Activated CD4-positive, alpha-beta memory T cell treated with anti-CD3 and anti-CD28 coated beads, Interleukin-2, amount 10 ng/mL, durations not matched to agents 7 days and 5 days (primary cell): ENCODE results near the gene TCF15. TPM values are rescaled to one million over a fixed set of nuclear protein-coding genes. Genes with fewer than 3 reads are reported as not detected.

Experiments
- CTCF ChIA-PET: fragments of 350-600 bp; sonication (Branson Sonifier 250); formaldehyde crosslinking; loops from one replicate; lab custom pipeline; 2021; ENCODE audit warnings: antibody characterized with exemption, inconsistent platforms; lab: Charles Lee
- POLR2A ChIA-PET: fragments of 350-600 bp; sonication (Branson Sonifier 250); formaldehyde crosslinking; loops from one replicate; lab custom pipeline; 2021; ENCODE audit warnings: antibody characterized with exemption; lab: Charles Lee
- DNase-seq: peaks from one replicate; pipeline ENCODE4 v3.0.0-alpha.2; 2020
- H3K27ac Mint-ChIP-seq: one replicate; pipeline ENCODE4 v1.8.0; 2021; ENCODE audit warnings: mild to moderate bottlenecking, mixed read lengths
- H3K27me3 Mint-ChIP-seq: one replicate; pipeline ENCODE4 v1.8.0; 2021; ENCODE audit warnings: mixed read lengths
- H3K36me3 Mint-ChIP-seq: one replicate; pipeline ENCODE4 v1.8.0; 2021; ENCODE audit warnings: low read depth, mixed read lengths
- H3K4me1 Mint-ChIP-seq: one replicate; pipeline ENCODE4 v1.8.0; 2021; ENCODE audit warnings: mixed read lengths
- H3K4me3 Mint-ChIP-seq: one replicate; pipeline ENCODE4 v1.8.0; 2021; ENCODE audit warnings: mild to moderate bottlenecking, mixed read lengths
- H3K9me3 Mint-ChIP-seq: one replicate; pipeline ENCODE4 v1.8.0; 2021; ENCODE audit warnings: mixed read lengths
- total RNA-seq, 2 experiments: library from RNA; stranded (reverse); gene quantifications; one replicate each; pipeline ENCODE4 v1.2.3, GENCODE V29; 2021

The TCF15 gene, protein sequence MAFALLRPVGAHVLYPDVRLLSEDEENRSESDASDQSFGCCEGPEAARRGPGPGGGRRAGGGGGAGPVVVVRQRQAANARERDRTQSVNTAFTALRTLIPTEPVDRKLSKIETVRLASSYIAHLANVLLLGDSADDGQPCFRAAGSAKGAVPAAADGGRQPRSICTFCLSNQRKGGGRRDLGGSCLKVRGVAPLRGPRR
- not detected for total RNA-seq

DNA sequence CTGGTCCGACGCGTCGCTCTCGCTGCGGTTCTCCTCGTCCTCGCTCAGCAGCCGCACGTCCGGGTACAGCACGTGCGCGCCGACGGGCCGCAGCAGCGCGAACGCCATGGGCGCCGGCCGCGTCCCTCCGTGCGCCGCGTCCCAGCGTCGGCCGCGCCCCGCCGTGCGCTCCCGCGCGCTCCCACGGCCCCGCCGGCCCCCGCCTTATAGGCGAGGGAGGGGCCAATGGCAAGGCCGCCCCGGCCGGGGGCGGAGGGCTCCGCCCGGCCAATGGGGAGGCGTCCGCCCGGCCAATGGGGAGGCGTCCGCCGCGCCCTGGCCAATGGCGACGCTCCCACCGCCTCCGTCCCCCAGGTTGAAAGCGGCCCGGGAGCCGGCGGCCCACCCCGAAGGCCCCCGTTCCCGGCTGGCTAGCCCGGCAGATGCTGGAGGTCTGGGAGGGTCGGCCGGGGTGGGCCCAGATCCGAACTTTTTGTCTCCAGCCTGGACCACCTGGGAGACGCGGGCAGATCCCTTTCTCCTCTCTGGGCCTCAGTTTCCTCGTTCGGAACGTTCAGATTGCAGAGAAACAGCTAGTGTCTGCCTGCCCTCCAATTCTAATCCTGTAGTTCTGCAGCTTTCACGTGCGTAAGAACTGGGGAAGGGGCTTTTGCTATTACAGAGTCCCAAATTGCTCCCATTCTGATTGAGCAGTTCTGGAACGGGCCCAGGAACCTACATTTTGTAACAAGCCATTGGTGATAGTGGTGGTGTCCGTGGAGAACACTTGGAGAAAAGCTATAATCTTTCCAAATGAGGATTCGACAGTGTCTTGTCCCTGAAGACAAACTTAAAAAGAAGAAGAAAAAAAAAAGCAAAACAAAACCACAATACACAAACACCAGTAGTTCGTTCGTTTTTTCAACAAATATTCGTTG is at the start of gene TCF15:
Gene TCF15, minus strand, starts transcription at position 180 of the 917 bp plus-strand sequence. Its CDS starts 72 bp downstream, at position 108.
- Mint-ChIP-seq H3K36me3 (no peaks in the 10 kb centered on the region), H3K27ac (no peak within 1 kb of the TSS), H3K4me3 (no peak within 1 kb of the TSS), H3K9me3 (no peaks in the 10 kb centered on the region), H3K4me1 (peaks cover 3% of the 10 kb centered on the region), H3K27me3 (peaks cover 58% of the 10 kb centered on the region)
- ChIA-PET CTCF (interaction anchor here (1.5 kb wide), 1 partner anchor 7 kb away, joined by 4 read pairs; no protein-coding TSS in a partner anchor), POLR2A (no interaction called here)
- no peak for DNase-seq

DNA sequence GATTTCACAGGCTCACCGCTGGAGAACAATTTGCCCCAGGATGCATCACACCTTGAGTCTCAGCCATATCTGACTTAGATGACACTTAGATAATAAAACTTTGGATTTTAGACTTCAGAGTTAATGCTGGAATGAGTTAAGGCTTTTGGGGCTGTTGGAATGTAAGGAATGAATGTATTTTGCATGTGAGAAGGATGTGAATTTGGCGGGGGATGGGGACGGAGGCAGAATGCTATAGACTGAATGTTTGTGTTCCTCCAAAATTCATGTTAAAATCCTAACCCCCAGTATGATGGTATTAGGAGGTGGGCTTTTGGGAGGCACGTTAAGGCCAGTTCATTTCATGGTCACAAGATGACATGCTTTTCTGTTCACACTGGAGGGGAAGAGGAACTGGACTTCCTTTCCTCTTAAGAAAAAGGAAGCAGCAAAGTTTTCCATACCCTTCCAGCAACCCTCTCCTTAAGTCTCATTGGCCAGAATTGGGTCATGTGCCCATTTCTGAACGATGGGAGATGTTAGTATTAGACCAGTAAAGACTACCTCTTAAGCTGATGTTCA is 48.7 kb upstream of the TCF15 start:
- Mint-ChIP-seq H3K36me3 (no peaks in the 10 kb centered on the region), H3K4me1 (peaks cover 5% of the 10 kb centered on the region), H3K27me3 (peaks cover 53% of the 10 kb centered on the region), H3K27ac (no peak overlapping the region), H3K9me3 (no peaks in the 10 kb centered on the region), H3K4me3 (no peak overlapping the region)
- POLR2A ChIA-PET = no interaction called here
- no peak for DNase-seq
- CTCF ChIA-PET = no interaction called here

DNA sequence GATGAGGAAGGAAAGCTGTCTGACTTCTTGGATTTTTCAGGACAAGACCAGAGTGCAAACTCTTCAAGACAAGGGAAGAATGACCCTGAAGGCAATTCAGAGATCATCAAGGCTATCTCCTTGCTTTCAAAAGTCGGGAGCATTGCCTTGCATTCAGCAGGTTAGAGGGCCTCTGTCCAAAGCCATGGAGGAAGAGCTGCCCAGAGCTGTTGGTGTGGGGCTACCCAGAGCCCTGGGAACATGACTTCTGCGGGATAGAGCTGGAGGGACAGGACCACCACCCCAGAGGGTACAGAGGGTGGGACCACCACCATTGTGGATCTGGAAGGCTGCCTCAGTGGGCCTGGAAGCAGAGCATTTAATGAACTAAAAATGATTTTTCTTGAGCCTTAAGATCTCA is 48.1 kb upstream of the TCF15 start:
- ChIA-PET CTCF (interaction anchor here (1.0 to 2.4 kb wide), 2 partner anchors 9 to 13 kb away, joined by 4 to 11 read pairs; no protein-coding TSS in a partner anchor), POLR2A (no interaction called here)

DNA sequence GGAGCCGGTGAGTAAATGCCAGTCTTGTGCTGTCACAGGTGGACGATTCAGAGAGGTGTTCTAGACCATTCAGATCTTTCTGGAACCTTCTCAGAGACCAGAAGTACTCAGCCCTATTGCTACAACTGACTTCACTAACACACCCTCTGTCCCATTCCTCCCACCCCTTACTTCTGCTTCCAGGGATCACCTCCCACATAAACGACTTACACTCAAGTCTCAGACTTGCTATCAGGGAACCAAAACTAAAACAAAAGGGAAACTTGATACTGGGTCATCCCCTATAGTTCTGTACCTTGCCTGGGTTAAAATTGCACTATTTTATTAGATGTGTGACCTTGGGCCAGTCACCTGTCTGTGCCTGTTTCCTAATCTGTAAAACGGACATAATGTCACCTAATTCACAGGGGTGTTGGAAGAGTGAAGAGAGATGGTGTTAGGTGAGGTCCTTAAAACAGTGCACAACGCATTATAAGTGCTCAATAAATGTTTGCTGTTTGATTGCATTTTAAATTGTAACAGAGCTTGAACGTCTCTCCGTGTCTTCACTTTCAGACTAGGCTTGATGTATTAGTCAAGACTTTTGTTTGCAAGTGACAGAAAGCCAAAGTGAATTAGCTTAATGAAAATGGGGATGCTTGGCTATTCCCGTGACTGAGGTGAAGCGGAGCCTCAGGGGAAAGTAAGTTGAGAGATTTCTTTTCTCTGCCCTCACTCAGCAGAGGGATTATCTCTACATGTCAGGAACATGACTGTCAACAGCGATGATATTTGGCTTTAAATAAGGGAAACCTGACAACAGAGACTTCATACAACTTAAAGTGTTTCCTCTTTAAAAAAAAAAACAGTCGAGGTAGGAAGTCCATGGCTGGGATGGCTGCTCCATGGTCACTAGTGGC is 45.9 kb upstream of the TCF15 start:
- peaks cover 34% of the 10 kb centered on the region for H3K27me3 Mint-ChIP-seq
- H3K4me3 Mint-ChIP-seq = no peak overlapping the region
- ChIA-PET CTCF (interaction anchor here (0.6 to 2.4 kb wide), 3 partner anchors 11 to 151 kb away, joined by 3 to 11 read pairs (median 6); no protein-coding TSS in a partner anchor), POLR2A (no interaction called here)
- no peaks in the 10 kb centered on the region for H3K9me3 Mint-ChIP-seq
- no peaks in the 10 kb centered on the region for H3K36me3 Mint-ChIP-seq
- no peak for DNase-seq
- H3K27ac Mint-ChIP-seq = no peak overlapping the region
- peaks cover 18% of the 10 kb centered on the region for H3K4me1 Mint-ChIP-seq

More for the DNA sequence above, 48.1 kb upstream of the TCF15 start:
- Mint-ChIP-seq H3K9me3 (no peaks in the 10 kb centered on the region), H3K4me3 (no peak overlapping the region), H3K36me3 (no peaks in the 10 kb centered on the region), H3K27me3 (peaks cover 50% of the 10 kb centered on the region), H3K27ac (no peak overlapping the region), H3K4me1 (peaks cover 7% of the 10 kb centered on the region)
- DNase-seq = no peak

DNA sequence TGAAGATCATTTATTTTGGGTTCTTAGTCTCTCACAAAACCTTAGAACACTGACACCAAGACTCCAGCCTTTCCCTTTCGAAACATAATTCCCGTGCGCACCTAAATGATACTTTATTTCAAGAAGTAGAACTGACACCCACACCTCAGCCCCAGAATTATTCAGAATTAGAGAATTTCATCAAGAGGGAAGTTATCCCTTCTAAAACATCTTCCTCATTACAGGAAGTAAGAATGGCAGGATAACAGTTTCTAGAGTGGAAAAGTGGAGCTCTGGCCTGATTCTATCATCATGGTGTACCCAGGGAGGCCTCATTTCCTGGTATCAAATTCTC is 44.3 kb upstream of the TCF15 start:
- POLR2A ChIA-PET = no interaction called here
- CTCF ChIA-PET = interaction anchor here (1.5 kb wide), 1 partner anchor 8 kb away, joined by 4 read pairs; no protein-coding TSS in a partner anchor
- Mint-ChIP-seq H3K4me3 (peak overlapping the region; percentile 73), H3K4me1 (peaks cover 25% of the 10 kb centered on the region), H3K27me3 (peaks cover 27% of the 10 kb centered on the region), H3K36me3 (peaks cover 7% of the 10 kb centered on the region), H3K9me3 (no peaks in the 10 kb centered on the region), H3K27ac (no peak overlapping the region)
- no peak for DNase-seq

DNA sequence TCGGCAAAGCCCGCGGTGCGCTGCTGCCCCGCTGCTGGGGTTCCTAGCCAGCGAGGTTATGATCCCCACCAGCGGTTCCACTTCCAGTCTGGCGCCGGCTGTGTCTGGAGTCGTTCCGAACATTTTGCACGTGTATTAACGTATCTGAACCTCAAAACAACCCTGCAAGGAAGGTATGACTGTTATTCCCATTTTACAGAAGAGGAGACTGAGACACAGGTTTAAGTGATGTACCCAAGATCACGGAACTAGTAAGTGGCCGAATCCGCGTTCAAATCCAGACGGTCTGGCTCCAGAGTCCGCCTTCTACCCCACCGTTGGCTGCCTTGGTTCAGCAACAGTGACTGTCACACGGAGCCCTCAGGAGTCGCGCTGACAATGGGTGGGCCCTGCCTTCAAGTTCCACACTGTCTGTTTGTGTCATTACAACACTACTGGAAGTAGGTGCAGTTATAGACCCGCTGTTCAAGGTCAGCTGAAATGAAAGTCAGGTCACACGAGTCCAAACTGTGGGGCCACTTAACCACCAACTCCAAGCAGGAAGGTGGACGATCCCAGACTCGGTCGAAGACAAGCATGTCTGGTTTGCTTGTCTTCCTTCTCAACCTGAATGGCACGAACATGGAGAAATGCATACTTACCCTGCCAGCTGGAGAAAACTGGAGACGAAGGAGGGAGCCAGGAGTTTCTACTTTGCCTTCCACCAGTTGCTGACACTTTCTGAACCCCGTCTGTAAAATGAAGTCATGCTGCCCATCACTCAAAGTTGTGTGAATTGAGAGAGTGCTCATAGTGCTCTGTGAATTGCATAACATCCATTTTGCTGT is 43.7 kb upstream of the TCF15 start:
- peaks cover 26% of the 10 kb centered on the region for H3K27me3 Mint-ChIP-seq
- peaks cover 13% of the 10 kb centered on the region for H3K36me3 Mint-ChIP-seq
- ChIA-PET CTCF (interaction anchor here (1.5 kb wide), 1 partner anchor 8 kb away, joined by 4 read pairs; no protein-coding TSS in a partner anchor), POLR2A (no interaction called here)
- H3K4me3 Mint-ChIP-seq = peak overlapping the region; percentile 73
- peaks cover 25% of the 10 kb centered on the region for H3K4me1 Mint-ChIP-seq
- peak overlapping the region; percentile 29 for H3K27ac Mint-ChIP-seq
- no peaks in the 10 kb centered on the region for H3K9me3 Mint-ChIP-seq
- DNase-seq = no peak

DNA sequence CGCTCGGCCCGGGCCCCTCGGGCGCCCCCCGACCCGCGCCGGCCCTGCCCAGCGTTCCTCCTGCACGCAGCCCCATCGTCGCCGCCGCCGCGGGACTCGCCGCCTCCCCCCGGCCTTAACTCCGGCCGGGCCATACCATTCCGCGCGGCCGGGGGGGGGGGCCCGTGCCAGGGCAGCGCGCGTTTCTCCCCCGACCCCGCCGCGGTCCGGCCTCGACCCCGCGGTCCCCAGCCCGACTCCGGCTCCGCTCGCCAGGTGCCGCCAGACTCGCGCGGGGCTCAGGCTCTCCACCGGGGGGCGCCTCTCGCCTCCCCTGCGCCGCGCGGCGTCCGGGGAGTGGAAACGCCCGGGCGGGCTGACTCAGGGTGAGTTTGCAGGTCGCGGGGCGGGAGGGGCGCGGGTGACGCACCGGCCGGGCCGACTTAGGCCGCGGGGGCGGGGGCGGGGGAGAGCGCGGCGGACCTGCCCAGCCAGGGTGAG is 43.0 kb upstream of the TCF15 start, which contains the start of gene SRXN1:
Gene SRXN1, minus strand, starts transcription at position 91 of the 480 bp plus-strand sequence. Its CDS starts 15 bp downstream, at position 76.
- peak; percentile 85 for DNase-seq
- H3K27ac Mint-ChIP-seq = peak within 1 kb of the TSS; percentile 67
- ChIA-PET POLR2A (interaction anchor here (0.7 kb wide), 1 partner anchor 110 kb away, joined by 3 read pairs; no protein-coding TSS in a partner anchor), CTCF (interaction anchor here (1.2 to 2.1 kb wide), 3 partner anchors 9 to 14 kb away, joined by 3 to 7 read pairs (median 7); no protein-coding TSS in a partner anchor)
- peaks cover 19% of the 10 kb centered on the region for H3K36me3 Mint-ChIP-seq
- no peaks in the 10 kb centered on the region for H3K9me3 Mint-ChIP-seq
- H3K4me1 Mint-ChIP-seq = peaks cover 25% of the 10 kb centered on the region
- peak within 1 kb of the TSS; percentile 81 for H3K4me3 Mint-ChIP-seq
- H3K27me3 Mint-ChIP-seq = peaks cover 20% of the 10 kb centered on the region

DNA sequence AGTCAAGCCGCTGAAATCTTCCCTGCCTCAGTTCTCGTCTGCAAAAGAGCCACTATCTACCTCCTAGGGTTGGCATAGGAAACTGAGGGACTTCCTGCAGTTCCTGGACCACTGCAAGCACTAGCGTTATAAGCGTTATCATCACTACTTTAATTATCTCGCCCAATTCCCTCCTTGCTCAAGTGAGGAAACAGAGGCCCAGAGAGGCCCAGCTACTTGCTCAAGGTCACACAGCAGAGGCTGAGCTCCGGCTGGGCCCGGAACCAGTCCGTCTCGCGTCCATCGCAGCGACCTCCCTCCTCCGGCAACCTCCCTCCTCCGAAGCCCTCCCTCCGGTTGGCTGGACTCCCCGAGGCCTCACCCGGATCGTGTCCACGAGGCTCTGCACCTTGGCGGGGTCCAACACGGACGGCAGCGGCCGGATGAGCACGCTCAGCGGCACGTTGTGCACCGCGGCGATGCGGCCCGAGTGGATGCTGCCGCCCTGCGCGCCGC is 42.6 kb upstream of the TCF15 start:
- H3K4me1 Mint-ChIP-seq = peaks cover 25% of the 10 kb centered on the region
- H3K27ac Mint-ChIP-seq = peak overlapping the region; percentile 67
- H3K36me3 Mint-ChIP-seq = peaks cover 24% of the 10 kb centered on the region
- peaks cover 15% of the 10 kb centered on the region for H3K27me3 Mint-ChIP-seq
- no peaks in the 10 kb centered on the region for H3K9me3 Mint-ChIP-seq
- peak; percentile 34 for DNase-seq
- POLR2A ChIA-PET = interaction anchor here (0.7 to 0.9 kb wide), 2 partner anchors 110 to 354 kb away, joined by 3 read pairs; no protein-coding TSS in a partner anchor
- CTCF ChIA-PET = interaction anchor here (1.2 to 2.1 kb wide), 3 partner anchors 9 to 15 kb away, joined by 3 to 7 read pairs (median 7); no protein-coding TSS in a partner anchor
- H3K4me3 Mint-ChIP-seq = peak overlapping the region; percentile 81

DNA sequence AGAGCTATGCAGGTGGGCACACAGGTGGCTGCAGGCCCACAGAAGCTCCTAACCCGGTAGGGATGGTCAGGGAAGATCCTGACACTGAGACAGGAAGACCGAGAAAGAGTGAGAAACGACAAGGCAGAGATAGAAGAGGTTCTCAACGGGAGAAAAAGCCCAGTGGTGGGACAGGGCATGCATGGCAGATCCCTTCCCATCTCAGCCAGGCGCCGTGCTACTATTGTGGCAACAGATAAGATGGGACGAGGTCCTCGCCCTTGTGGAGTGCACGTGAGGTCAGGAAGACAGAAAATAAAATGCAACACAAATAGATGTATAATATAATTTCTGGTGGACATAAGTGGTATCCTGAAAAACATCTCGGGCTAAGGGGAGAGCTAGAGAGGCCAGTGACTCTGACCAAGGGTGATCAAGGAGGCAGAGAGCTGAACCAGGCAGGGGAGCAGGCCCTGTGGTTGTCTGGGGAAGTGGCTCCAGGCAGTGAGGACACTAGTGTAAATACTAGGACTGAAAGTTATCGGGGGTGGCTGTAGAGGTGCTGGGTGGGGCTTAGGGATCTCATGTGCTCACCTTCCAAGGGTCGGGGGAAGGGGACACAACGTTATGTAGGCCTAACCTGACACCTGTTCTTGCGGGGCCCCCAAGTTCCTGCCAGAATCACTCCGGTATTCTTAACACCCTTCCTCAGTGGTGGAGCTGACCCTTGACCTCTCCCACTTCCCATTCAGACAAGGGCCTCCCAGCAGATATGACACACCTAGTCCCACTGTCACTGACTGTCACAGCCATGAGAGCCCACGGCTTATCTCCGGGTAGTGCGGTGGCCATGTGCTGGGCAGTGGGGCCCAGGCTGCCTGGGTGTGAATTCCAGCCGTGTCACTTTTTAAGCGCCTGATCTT is 41.9 kb upstream of the TCF15 start:
- Mint-ChIP-seq H3K4me3 (peak overlapping the region; percentile 81), H3K9me3 (no peaks in the 10 kb centered on the region), H3K4me1 (peaks cover 25% of the 10 kb centered on the region), H3K27me3 (peaks cover 11% of the 10 kb centered on the region), H3K36me3 (peaks cover 29% of the 10 kb centered on the region), H3K27ac (peak overlapping the region; percentile 67)
- ChIA-PET POLR2A (interaction anchor here (0.9 kb wide), 1 partner anchor 354 kb away, joined by 3 read pairs; no protein-coding TSS in a partner anchor), CTCF (interaction anchor here (1.2 to 2.1 kb wide), 3 partner anchors 8 to 15 kb away, joined by 3 to 7 read pairs (median 7); no protein-coding TSS in a partner anchor)
- no peak for DNase-seq

DNA sequence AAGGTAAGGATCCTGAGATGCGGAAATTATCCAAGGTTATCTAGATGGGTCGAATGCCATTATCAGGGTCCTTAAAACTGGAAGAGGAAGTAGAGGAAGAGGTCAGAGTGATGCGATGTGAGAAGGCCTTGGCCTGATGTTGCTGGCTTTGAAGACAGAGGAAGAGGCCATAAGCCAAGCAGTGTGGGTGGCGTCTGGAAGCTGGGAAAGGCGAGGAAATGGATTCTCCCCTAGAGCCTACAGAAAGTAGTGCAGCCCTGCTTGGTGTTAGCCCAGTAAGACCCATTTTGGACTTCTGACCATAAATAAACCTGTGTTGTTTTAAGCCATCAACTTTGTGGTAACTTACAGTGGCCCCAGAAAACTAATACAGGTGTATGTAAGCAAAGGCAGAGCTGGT is 40.8 kb upstream of the TCF15 start:
- Mint-ChIP-seq H3K27me3 (peaks cover 7% of the 10 kb centered on the region), H3K4me1 (peaks cover 26% of the 10 kb centered on the region), H3K36me3 (peaks cover 33% of the 10 kb centered on the region), H3K27ac (no peak overlapping the region), H3K4me3 (peak overlapping the region; percentile 81), H3K9me3 (no peaks in the 10 kb centered on the region)
- DNase-seq = no peak
- POLR2A ChIA-PET = no interaction called here
- CTCF ChIA-PET = interaction anchor here (2.1 kb wide), 1 partner anchor 14 kb away, joined by 7 read pairs; no protein-coding TSS in a partner anchor
